Measurements from ENCODE around the gene CHST4. TPM values are rescaled to one million over a fixed set of nuclear protein-coding genes. Genes with fewer than 3 reads are reported as not detected.

CHST4 gene
- total and polyA plus RNA-seq, 2 of the 4 experiments (the other 2 are of a cell fraction): not detected

DNA sequence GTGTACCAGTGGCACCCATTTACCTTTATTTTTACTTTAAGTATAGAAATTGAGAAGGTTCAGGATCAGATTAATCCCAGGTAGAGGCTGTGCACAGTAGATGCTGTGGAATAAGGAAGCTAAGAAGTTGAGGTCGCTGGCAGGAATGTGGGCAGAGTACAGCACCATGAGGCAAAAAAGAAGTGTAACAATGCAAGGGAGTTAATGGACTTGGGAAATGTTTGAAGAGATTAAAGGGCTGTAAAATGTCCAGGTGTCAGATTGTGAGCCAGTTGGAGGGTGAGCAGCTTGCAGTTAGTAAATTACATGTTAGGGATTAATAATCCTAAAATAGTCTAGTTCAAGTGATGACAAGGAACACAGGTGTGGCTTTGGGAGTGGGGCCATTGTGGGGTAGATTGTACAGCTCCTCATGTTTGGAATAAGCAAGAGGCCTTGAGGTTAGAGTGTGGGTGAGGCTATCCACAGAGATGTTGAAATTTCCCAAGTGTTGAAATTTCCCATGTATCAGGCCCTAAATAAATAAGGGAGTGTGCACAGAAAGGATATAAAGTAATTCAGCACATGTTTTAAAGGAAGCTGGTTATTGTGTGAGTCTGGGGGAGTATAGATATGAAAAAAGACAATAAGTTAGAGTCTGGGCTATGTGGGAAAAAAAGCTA is 29.1 kb downstream of the CHST4 start (continued):
- TF ChIP-seq, protein P1, sequence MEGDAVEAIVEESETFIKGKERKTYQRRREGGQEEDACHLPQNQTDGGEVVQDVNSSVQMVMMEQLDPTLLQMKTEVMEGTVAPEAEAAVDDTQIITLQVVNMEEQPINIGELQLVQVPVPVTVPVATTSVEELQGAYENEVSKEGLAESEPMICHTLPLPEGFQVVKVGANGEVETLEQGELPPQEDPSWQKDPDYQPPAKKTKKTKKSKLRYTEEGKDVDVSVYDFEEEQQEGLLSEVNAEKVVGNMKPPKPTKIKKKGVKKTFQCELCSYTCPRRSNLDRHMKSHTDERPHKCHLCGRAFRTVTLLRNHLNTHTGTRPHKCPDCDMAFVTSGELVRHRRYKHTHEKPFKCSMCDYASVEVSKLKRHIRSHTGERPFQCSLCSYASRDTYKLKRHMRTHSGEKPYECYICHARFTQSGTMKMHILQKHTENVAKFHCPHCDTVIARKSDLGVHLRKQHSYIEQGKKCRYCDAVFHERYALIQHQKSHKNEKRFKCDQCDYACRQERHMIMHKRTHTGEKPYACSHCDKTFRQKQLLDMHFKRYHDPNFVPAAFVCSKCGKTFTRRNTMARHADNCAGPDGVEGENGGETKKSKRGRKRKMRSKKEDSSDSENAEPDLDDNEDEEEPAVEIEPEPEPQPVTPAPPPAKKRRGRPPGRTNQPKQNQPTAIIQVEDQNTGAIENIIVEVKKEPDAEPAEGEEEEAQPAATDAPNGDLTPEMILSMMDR (conservative IDR thresholded peaks at IDR 0.05; ENCODE audit: low read depth, low read length): no peak
- TF ChIP-seq NFE2L2 (IDR thresholded peaks at IDR 0.05; ENCODE audit: low read depth, low read length) (no peak), POLR2A (IDR thresholded peaks at IDR 0.05; ENCODE audit: low read depth, low read length) (no peak)

DNA sequence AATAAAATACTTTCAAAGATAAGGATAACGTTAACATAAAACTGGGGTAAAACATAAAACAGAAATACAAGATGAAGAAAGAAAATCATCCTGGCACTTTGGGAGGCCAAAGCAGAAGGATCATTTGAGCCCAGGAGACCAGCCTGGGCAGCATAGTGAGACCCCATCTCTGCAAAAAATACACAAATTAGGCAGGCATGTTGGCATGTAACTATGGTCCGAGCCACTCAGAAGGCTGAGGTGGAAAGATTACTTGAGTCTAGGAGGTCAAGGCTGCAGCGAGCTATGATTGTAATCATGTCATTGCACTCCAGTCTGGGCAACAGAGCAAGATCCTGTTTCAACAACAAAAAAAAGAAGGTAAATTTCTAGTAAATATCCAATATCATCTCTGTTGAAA is 31.1 kb downstream of the CHST4 start:
- no peaks in the 10 kb centered on the region for H3K79me1 ChIP-seq (ENCODE audit: low read depth in 1 of 2, low read length in 2 of 2)
- no TSS peak for BruUV-seq (replicated peaks)
- no peak overlapping the region for H3K4me2 ChIP-seq (ENCODE audit: low read depth, low read length)
- H2AK9ac ChIP-seq (replicated peaks; ENCODE audit: low read depth, low read length, poor library complexity): no peak overlapping the region
- ATAC-seq (ENCODE audit: low read depth) (no peak), DNase-seq (no peak)
- no peak overlapping the region for H3K4ac ChIP-seq (ENCODE audit: low read depth, low read length)
- in situ Hi-C loops (cut with MboI; ENCODE audit: low sequenced_read_pairs): no loop called here
- no peak overlapping the region for H4K8ac ChIP-seq (ENCODE audit: low read depth in 2 of 2, low read length in 2 of 2)
- H3K9ac ChIP-seq (ENCODE audit: low read depth, low read length): no peak overlapping the region
- no peaks in the 10 kb centered on the region for H3K4me1 ChIP-seq (ENCODE audit: control insufficient read depth, insufficient read depth, low read length)
- no peaks in the 10 kb centered on the region for H4K20me1 ChIP-seq (ENCODE audit: insufficient read depth, low read length)
- dilution Hi-C loops (cut with HindIII; ENCODE audit: low sequenced_read_pairs, unreplicated experiment): no loop called here
- H3K56ac ChIP-seq (ENCODE audit: extremely low read depth, insufficient read depth, low read length): no peak overlapping the region
- POLR2A ChIA-PET (ENCODE audit: unreplicated experiment): no interaction called here
- H2AFZ ChIP-seq (replicated peaks; ENCODE audit: low read length, poor library complexity): no peak overlapping the region
- no peak overlapping the region for H4K5ac ChIP-seq (ENCODE audit: low read depth, low read length)
- H3K14ac ChIP-seq (replicated peaks; ENCODE audit: low read depth, low read length): no peak overlapping the region
- H3K36me3 ChIP-seq (ENCODE audit: control insufficient read depth, insufficient read depth, low read length): no peaks in the 10 kb centered on the region
- intact Hi-C loops (cut with micrococcal nuclease): no loop called here
- no peak overlapping the region for H4K91ac ChIP-seq (ENCODE audit: insufficient read depth, low read depth, low read length)
- H2BK120ac ChIP-seq (ENCODE audit: low read depth, low read length): no peak overlapping the region
- H2BK15ac ChIP-seq (ENCODE audit: low read depth, low read length): no peak overlapping the region
- H3K27me3 ChIP-seq (ENCODE audit: control insufficient read depth, insufficient read depth, low read length): no peaks in the 10 kb centered on the region; the same call in 1 of the 2 replicates
- no peaks in the 10 kb centered on the region for H3K9me3 ChIP-seq (ENCODE audit: control insufficient read depth, insufficient read depth, low read length)
- H3K9me1 ChIP-seq (ENCODE audit: insufficient read depth, low read length): no peaks in the 10 kb centered on the region
- no peak overlapping the region for H3K23ac ChIP-seq (ENCODE audit: low read depth, low read length)
- H2AK5ac ChIP-seq (ENCODE audit: low read depth, low read length): no peak overlapping the region
- H2BK20ac ChIP-seq (ENCODE audit: low read depth, low read length): no peak overlapping the region
- H3K18ac ChIP-seq (ENCODE audit: low read depth, low read length): no peak overlapping the region
- no peak overlapping the region for H3K4me3 ChIP-seq (ENCODE audit: insufficient read depth, low read depth, low read length)
- WGBS, 2 experiments (ENCODE audit: extremely low coverage in 2 of 2, insufficient read length in 1 of 2): no CpG with 5 or more reads among the region's 3 CpGs
- H2BK5ac ChIP-seq (ENCODE audit: low read depth, low read length, poor library complexity, severe bottlenecking): no peak overlapping the region
- CTCF ChIA-PET: interaction anchor here (0.7 kb wide), 1 partner anchor 113 kb away, joined by 4 read pairs; no protein-coding TSS in a partner anchor
- H3K27ac ChIP-seq (ENCODE audit: insufficient read depth, low read length): no peak overlapping the region
- no peak for TF ChIP-seq POLR2A (IDR thresholded peaks at IDR 0.05; ENCODE audit: low read depth, low read length)
- TF ChIP-seq MAFK (IDR thresholded peaks at IDR 0.05; ENCODE audit: low read depth, low read length): no peak
- no peak for TF ChIP-seq BHLHE40 (IDR thresholded peaks at IDR 0.05; ENCODE audit: low read depth, low read length)
- TF ChIP-seq CHD1 (IDR thresholded peaks at IDR 0.05; ENCODE audit: low read depth, low read length): no peak
- TF ChIP-seq NFE2L2 (IDR thresholded peaks at IDR 0.05; ENCODE audit: low read depth, low read length): no peak
- TF ChIP-seq, protein P2, sequence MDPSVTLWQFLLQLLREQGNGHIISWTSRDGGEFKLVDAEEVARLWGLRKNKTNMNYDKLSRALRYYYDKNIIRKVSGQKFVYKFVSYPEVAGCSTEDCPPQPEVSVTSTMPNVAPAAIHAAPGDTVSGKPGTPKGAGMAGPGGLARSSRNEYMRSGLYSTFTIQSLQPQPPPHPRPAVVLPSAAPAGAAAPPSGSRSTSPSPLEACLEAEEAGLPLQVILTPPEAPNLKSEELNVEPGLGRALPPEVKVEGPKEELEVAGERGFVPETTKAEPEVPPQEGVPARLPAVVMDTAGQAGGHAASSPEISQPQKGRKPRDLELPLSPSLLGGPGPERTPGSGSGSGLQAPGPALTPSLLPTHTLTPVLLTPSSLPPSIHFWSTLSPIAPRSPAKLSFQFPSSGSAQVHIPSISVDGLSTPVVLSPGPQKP (IDR thresholded peaks at IDR 0.05; ENCODE audit: borderline replicate concordance, low read depth, low read length): no peak
- TF ChIP-seq, protein P3, sequence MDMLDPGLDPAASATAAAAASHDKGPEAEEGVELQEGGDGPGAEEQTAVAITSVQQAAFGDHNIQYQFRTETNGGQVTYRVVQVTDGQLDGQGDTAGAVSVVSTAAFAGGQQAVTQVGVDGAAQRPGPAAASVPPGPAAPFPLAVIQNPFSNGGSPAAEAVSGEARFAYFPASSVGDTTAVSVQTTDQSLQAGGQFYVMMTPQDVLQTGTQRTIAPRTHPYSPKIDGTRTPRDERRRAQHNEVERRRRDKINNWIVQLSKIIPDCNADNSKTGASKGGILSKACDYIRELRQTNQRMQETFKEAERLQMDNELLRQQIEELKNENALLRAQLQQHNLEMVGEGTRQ (IDR thresholded peaks at IDR 0.05; ENCODE audit: low read depth, low read length): no peak
- TF ChIP-seq RFX5 (IDR thresholded peaks at IDR 0.05; ENCODE audit: low read depth, low read length): no peak
- no peak for TF ChIP-seq MAZ (IDR thresholded peaks at IDR 0.05; ENCODE audit: borderline replicate concordance, low read depth, low read length)
- no peak for TF ChIP-seq MXI1 (IDR thresholded peaks at IDR 0.05; ENCODE audit: borderline replicate concordance, low read depth, low read length)
- TF ChIP-seq SMC3 (IDR thresholded peaks at IDR 0.05; ENCODE audit: low read depth, low read length): no peak

Measured in IMR-90 (cell line).